ENCODE data around the gene LCN15.

LCN15 gene

DNA sequence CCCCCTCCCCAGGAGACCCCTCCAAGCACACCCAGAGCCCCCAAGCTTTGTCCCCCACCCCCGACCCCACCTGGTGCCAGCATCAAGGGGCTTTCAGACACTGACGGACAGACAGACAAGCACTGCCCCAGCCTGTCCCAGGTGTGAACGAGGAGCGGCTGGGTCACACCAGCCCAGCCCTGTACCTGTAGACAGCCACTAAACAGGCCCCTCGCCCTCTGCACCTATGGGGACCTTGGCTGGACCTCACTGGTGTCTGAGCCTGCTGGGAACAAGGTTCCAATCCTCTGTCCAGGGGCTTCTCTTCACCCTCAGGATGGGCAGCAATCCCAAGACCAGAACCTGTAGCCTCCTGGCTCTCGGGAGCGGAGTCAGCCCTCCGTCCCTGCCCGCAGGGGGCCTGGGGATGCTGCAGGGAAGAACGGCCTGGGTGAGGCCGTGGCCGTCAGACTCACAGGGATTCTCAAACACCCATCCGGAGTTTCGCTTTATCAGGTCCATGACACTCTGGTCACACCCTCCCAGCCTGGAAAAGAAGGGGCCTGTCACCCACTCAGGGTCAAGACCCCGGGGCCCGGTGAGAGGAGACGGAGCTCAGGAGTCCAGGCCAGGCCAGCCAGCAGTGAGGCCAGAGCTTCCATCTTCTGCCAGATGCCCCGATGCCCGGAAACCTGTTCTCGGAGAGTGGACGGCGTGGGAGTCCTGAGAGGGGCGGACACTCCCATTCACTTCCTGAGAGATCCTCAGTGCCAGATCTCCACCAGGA, 18.7 kb downstream of the LCN15 start:
- Histone ChIP-seq H2BK5ac (ENCODE audit: low read depth, low read length, poor library complexity, severe bottlenecking) (no peak overlapping the region), H2AK5ac (ENCODE audit: low read length, severe bottlenecking) (no peak overlapping the region), H3K23ac (ENCODE audit: low read length in 2 of 2) (no peak overlapping the region), H2BK15ac (ENCODE audit: low read depth, poor library complexity, severe bottlenecking) (no peak overlapping the region), H3K36me3 (ENCODE audit: control insufficient read depth in 1 of 2, insufficient read depth in 2 of 2, low read depth in 1 of 2, low read length in 2 of 2) (peaks cover 0 to 4% of the 10 kb centered on the region in 2 experiments), H3K9ac (ENCODE audit: low read length) (no peak overlapping the region), H3K14ac (ENCODE audit: low read length in 2 of 2) (no peak overlapping the region), H3K27ac (ENCODE audit: low read length, poor library complexity, severe bottlenecking) (no peak overlapping the region), H2AFZ (ENCODE audit: low read depth, low read length) (no peak overlapping the region), H4K91ac (ENCODE audit: low read length) (no peak overlapping the region), H3K4me3 (ENCODE audit: insufficient read depth in 1 of 2, low read depth in 1 of 2, low read length in 2 of 2) (no peak overlapping the region), H3K4ac (ENCODE audit: low read depth in 1 of 2, low read length in 2 of 2) (no peak overlapping the region), H3K9me3 (ENCODE audit: control insufficient read depth, low read length) (no peaks in the 10 kb centered on the region), H3K18ac (ENCODE audit: low read depth in 1 of 2, low read length in 2 of 2) (no peak overlapping the region), H4K8ac (ENCODE audit: low read length) (peak overlapping the region; percentile 14), H3K4me2 (ENCODE audit: low read length, poor library complexity, severe bottlenecking) (no peak overlapping the region), H3K4me1 (ENCODE audit: control insufficient read depth, insufficient read depth, low read depth, low read length) (peaks cover 7% of the 10 kb centered on the region), H3K79me1 (replicated peaks; ENCODE audit: low read length, poor library complexity, severe bottlenecking) (no peaks in the 10 kb centered on the region), H3K27me3 (ENCODE audit: control insufficient read depth in 1 of 2, insufficient read depth in 1 of 2, low read length in 2 of 2) (peaks cover 52 to 62% of the 10 kb centered on the region in 2 experiments), H2BK12ac (ENCODE audit: low read length in 2 of 2) (no peak overlapping the region), H2BK120ac (ENCODE audit: low read depth, low read length) (no peak overlapping the region)
- 83% methylated on average over 22 of the region's 23 CpGs for WGBS
- no peak for DNase-seq

DNA sequence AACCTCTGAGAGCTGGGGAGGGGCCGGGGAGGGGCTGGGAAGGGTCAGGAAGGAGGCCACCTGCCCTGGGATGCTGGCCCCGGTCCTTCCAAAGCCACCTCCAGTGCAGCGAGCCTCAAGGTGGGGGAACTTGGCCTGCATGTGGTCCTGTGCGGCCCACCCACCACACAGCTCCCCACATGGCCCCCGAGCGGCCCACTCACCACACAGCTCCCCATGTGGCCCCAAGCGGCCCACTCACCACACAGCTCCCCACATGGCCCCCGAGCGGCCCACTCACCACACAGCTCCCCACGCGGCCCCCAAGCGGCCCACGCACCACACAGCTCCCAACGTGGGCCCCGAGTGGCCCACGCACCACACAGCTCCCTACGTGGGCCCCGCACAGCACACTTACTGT, 19.5 kb downstream of the LCN15 start:
- Histone ChIP-seq H3K4ac (ENCODE audit: low read depth in 1 of 2, low read length in 2 of 2) (no peak overlapping the region), H3K23ac (ENCODE audit: low read length in 2 of 2) (no peak overlapping the region), H3K27ac (ENCODE audit: low read length, poor library complexity, severe bottlenecking) (no peak overlapping the region), H4K91ac (ENCODE audit: low read length) (no peak overlapping the region), H3K4me3 (ENCODE audit: insufficient read depth in 1 of 2, low read depth in 1 of 2, low read length in 2 of 2) (no peak overlapping the region), H3K27me3 (ENCODE audit: control insufficient read depth in 1 of 2, insufficient read depth in 1 of 2, low read length in 2 of 2) (peaks cover 60 to 70% of the 10 kb centered on the region in 2 experiments), H3K14ac (ENCODE audit: low read length in 2 of 2) (no peak overlapping the region), H2BK120ac (ENCODE audit: low read depth, low read length) (no peak overlapping the region), H3K4me2 (ENCODE audit: low read length, poor library complexity, severe bottlenecking) (no peak overlapping the region), H2BK15ac (ENCODE audit: low read depth, poor library complexity, severe bottlenecking) (peak overlapping the region; percentile 57), H3K9ac (ENCODE audit: low read length) (no peak overlapping the region), H3K79me1 (replicated peaks; ENCODE audit: low read length, poor library complexity, severe bottlenecking) (no peaks in the 10 kb centered on the region), H4K8ac (ENCODE audit: low read length) (no peak overlapping the region), H3K4me1 (ENCODE audit: control insufficient read depth, insufficient read depth, low read depth, low read length) (peaks cover 7% of the 10 kb centered on the region), H3K9me3 (ENCODE audit: control insufficient read depth, low read length) (no peaks in the 10 kb centered on the region), H2BK12ac (ENCODE audit: low read length in 2 of 2) (no peak overlapping the region), H2AK5ac (ENCODE audit: low read length, severe bottlenecking) (no peak overlapping the region), H2AFZ (ENCODE audit: low read depth, low read length) (no peak overlapping the region), H3K18ac (ENCODE audit: low read depth in 1 of 2, low read length in 2 of 2) (no peak overlapping the region), H3K36me3 (ENCODE audit: control insufficient read depth in 1 of 2, insufficient read depth in 2 of 2, low read depth in 1 of 2, low read length in 2 of 2) (peaks cover 0 to 4% of the 10 kb centered on the region in 2 experiments), H2BK5ac (ENCODE audit: low read depth, low read length, poor library complexity, severe bottlenecking) (no peak overlapping the region)
- WGBS: 88% methylated on average over 15 of the region's 18 CpGs
- no peak for DNase-seq

DNA sequence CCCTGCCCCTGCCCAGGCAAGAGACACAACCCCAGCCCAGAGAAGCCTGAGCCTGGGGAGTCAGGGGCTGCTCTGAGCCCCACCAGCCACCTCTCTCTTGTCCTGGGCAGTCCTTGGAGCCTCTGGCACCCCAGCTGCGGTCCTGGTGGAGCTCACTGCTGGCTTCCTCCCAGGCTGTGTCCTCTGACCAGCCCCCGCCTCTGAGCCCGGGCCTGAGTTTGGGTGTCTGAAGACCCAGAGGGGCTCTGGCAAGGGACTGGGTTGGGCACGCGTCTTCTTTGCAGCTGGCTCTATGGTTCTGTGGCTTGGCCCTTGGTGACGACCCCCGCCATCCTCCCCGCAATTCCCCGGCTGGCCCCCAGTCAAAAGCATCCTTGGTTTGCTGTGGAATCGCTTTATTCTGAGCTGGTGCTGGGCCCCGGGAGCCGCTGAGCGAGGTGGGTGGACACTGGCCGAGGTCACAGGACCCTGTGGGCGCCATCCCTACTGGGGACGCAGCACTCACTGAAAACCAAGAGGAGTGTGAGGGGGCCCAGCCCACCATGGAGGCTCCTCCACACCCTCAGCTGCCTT, 20.6 kb downstream of the LCN15 start:
- H3K23ac ChIP-seq (ENCODE audit: low read length in 2 of 2): no peak overlapping the region
- H3K36me3 ChIP-seq (ENCODE audit: control insufficient read depth in 1 of 2, insufficient read depth in 2 of 2, low read depth in 1 of 2, low read length in 2 of 2): no peaks in the 10 kb centered on the region
- no peak overlapping the region for H2BK12ac ChIP-seq (ENCODE audit: low read length in 2 of 2)
- no peak overlapping the region for H2AK5ac ChIP-seq (ENCODE audit: low read length, severe bottlenecking)
- no peak overlapping the region for H3K4me3 ChIP-seq (ENCODE audit: insufficient read depth in 1 of 2, low read depth in 1 of 2, low read length in 2 of 2)
- H2AFZ ChIP-seq (ENCODE audit: low read depth, low read length): no peak overlapping the region
- H3K9me3 ChIP-seq (ENCODE audit: control insufficient read depth, low read length): no peaks in the 10 kb centered on the region
- H3K18ac ChIP-seq (ENCODE audit: low read depth in 1 of 2, low read length in 2 of 2): no peak overlapping the region
- H3K27me3 ChIP-seq (ENCODE audit: control insufficient read depth in 1 of 2, insufficient read depth in 1 of 2, low read length in 2 of 2): peaks cover 61 to 72% of the 10 kb centered on the region in 2 experiments
- no peak overlapping the region for H4K8ac ChIP-seq (ENCODE audit: low read length)
- H3K4me2 ChIP-seq (ENCODE audit: low read length, poor library complexity, severe bottlenecking): no peak overlapping the region
- H3K14ac ChIP-seq (ENCODE audit: low read length in 2 of 2): no peak overlapping the region
- H3K79me1 ChIP-seq (replicated peaks; ENCODE audit: low read length, poor library complexity, severe bottlenecking): no peaks in the 10 kb centered on the region
- 88% methylated on average over 16 of the region's 16 CpGs for WGBS
- no peak overlapping the region for H2BK5ac ChIP-seq (ENCODE audit: low read depth, low read length, poor library complexity, severe bottlenecking)
- no peak overlapping the region for H3K27ac ChIP-seq (ENCODE audit: low read length, poor library complexity, severe bottlenecking)
- no peak overlapping the region for H2BK15ac ChIP-seq (ENCODE audit: low read depth, poor library complexity, severe bottlenecking)
- H4K91ac ChIP-seq (ENCODE audit: low read length): no peak overlapping the region
- no peak for DNase-seq
- no peak overlapping the region for H3K4ac ChIP-seq (ENCODE audit: low read depth in 1 of 2, low read length in 2 of 2)
- H3K4me1 ChIP-seq (ENCODE audit: control insufficient read depth, insufficient read depth, low read depth, low read length): peaks cover 7% of the 10 kb centered on the region
- H2BK120ac ChIP-seq (ENCODE audit: low read depth, low read length): no peak overlapping the region
- no peak overlapping the region for H3K9ac ChIP-seq (ENCODE audit: low read length)

DNA sequence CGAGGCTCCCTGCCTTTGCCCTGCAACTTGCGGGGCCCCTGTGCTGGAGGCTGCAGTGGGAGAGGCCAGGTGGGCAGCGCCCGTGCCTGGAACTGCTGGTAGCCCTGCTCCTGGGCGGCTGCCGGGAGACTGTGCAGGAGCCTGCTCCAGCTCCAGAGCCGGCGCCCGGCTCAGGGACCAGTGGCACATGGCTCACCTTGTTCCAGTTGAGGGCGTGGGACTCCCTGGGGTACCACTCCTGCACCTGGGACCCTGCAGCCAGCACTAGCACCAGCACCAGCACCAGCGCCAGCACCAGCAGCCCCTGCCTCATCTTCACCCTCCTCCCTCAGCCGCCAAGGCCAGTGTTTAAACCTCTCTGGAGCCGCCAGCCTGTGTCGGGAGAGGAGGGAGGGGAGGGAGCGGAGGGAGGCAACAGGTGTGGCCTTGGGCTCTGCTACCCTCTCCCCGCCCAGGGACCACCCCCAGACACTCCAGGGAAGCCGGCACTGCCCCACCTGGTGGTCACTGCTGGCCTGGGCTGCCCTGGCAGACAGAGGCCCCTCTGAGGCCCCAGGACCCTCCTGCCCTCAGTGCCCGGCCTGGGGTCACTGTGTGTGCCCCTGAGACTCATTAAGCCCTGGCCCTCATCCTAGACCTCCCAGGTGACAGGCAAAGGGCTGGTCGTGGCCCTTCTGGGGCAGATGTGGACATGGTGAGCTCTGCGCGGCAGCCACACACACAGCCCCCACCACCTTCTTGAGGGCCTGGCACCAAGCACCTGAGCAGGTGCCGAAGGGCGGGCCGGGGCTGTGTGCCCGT, 21.5 kb downstream of the LCN15 start, which contains the start of gene LCN10:
LCN10 (minus strand) TSS at position 350 of the 801 bp plus-strand sequence; CDS start at position 313, 37 bp downstream.
- H3K4me1 ChIP-seq (ENCODE audit: control insufficient read depth, insufficient read depth, low read depth, low read length): peaks cover 2% of the 10 kb centered on the region
- H3K9me3 ChIP-seq (ENCODE audit: control insufficient read depth, low read length): no peaks in the 10 kb centered on the region
- H3K4me2 ChIP-seq (ENCODE audit: low read length, poor library complexity, severe bottlenecking): no peak within 1 kb of the TSS
- no peak within 1 kb of the TSS for H2AFZ ChIP-seq (ENCODE audit: low read depth, low read length)
- H3K4me3 ChIP-seq (ENCODE audit: insufficient read depth in 1 of 2, low read depth in 1 of 2, low read length in 2 of 2): no peak within 1 kb of the TSS
- WGBS: 40% methylated on average over 15 of the region's 25 CpGs
- H4K91ac ChIP-seq (ENCODE audit: low read length): peak within 1 kb of the TSS; percentile 52
- H3K79me1 ChIP-seq (replicated peaks; ENCODE audit: low read length, poor library complexity, severe bottlenecking): no peaks in the 10 kb centered on the region
- H3K18ac ChIP-seq (ENCODE audit: low read depth in 1 of 2, low read length in 2 of 2): no peak within 1 kb of the TSS
- H2BK120ac ChIP-seq (ENCODE audit: low read depth, low read length): no peak within 1 kb of the TSS
- no peak within 1 kb of the TSS for H2BK15ac ChIP-seq (ENCODE audit: low read depth, poor library complexity, severe bottlenecking)
- H2BK5ac ChIP-seq (ENCODE audit: low read depth, low read length, poor library complexity, severe bottlenecking): no peak within 1 kb of the TSS
- peak; percentile 15 for DNase-seq
- no peak within 1 kb of the TSS for H2AK5ac ChIP-seq (ENCODE audit: low read length, severe bottlenecking)
- H3K14ac ChIP-seq (ENCODE audit: low read length in 2 of 2): peak within 1 kb of the TSS in 1 of 2 experiments; percentile 46
- H4K8ac ChIP-seq (ENCODE audit: low read length): no peak within 1 kb of the TSS
- H3K23ac ChIP-seq (ENCODE audit: low read length in 2 of 2): no peak within 1 kb of the TSS
- no peak within 1 kb of the TSS for H3K9ac ChIP-seq (ENCODE audit: low read length)
- H3K27me3 ChIP-seq (ENCODE audit: control insufficient read depth in 1 of 2, insufficient read depth in 1 of 2, low read length in 2 of 2): peaks cover 59 to 80% of the 10 kb centered on the region in 2 experiments
- no peaks in the 10 kb centered on the region for H3K36me3 ChIP-seq (ENCODE audit: control insufficient read depth in 1 of 2, insufficient read depth in 2 of 2, low read depth in 1 of 2, low read length in 2 of 2)
- H2BK12ac ChIP-seq (ENCODE audit: low read length in 2 of 2): no peak within 1 kb of the TSS
- H3K4ac ChIP-seq (ENCODE audit: low read depth in 1 of 2, low read length in 2 of 2): no peak within 1 kb of the TSS
- no peak within 1 kb of the TSS for H3K27ac ChIP-seq (ENCODE audit: low read length, poor library complexity, severe bottlenecking)

Data from mesenchymal stem cell (in vitro differentiated cells and primary cell).